Measurements from ENCODE around the gene CPB1.

DNA sequence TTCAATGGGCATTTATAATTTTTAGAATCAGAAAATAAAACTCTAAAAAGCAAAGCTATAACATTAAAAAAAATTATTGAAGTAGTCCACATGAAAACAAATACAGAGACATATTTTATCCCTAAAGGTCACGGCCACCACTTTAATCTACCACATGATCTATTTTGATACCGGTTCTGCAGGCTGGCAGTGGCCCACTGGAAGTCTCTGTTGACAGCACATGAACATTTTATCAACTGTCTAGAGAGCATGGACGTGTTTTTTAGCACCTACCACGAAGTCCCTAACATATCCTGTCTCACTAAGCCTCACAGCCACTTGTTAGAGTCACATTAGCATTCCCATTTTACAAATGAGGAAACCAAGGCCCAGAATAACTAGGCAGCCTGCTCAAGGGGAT, 35.7 kb downstream of the CPB1 start:
- TF ChIP-seq CTCF (conservative IDR thresholded peaks at IDR 0.05; ENCODE audit: low read depth, low read length) = no peak
- TF ChIP-seq EZH2 (IDR thresholded peaks at IDR 0.05; ENCODE audit: low read length, unreplicated experiment) = no peak
- TF ChIP-seq EZH2phosphoT487 (IDR thresholded peaks at IDR 0.05; ENCODE audit: borderline replicate concordance, low read length) = no peak

Data from PC-3 (cell line).